Liver (tissue), 9 donors: Measurements from ENCODE around the gene PLA2G6. TPM values are rescaled to one million over a fixed set of nuclear protein-coding genes. Genes with fewer than 3 reads are reported as not detected.

Experiments used
- DNase-seq: peaks from one replicate; pipeline ENCODE4 v3.0.0-alpha.2; 2017; ENCODE audit warnings: low spot score
- H3K27ac ChIP-seq, 2 donors: one replicate each; pipeline ENCODE4 v1.7.0; 2013; ENCODE audit warnings: inconsistent platforms in 2 of 2, low read length in 2 of 2, control low read depth in 1 of 2, low read depth in 1 of 2, mild to moderate bottlenecking in 1 of 2
- H3K27me3 ChIP-seq, 4 donors: one replicate each; pipeline versions ENCODE4 v1.6.1 to v1.7.0; 2013; ENCODE audit warnings: low read length in 3 of 4, inconsistent platforms in 1 of 4, mild to moderate bottlenecking in 1 of 4, moderate library complexity in 1 of 4; ENCODE audit not compliant: control insufficient read depth in 4 of 4, insufficient read depth in 4 of 4
- H3K36me3 ChIP-seq, 4 donors: one replicate each; pipeline versions ENCODE4 v1.6.1 to v1.7.0; 2013; ENCODE audit warnings: low read length in 3 of 4, mild to moderate bottlenecking in 3 of 4, low read depth in 1 of 4, moderate library complexity in 1 of 4; ENCODE audit not compliant: control insufficient read depth in 4 of 4, insufficient read depth in 3 of 4
- H3K4me1 ChIP-seq, 4 donors: one replicate each; pipeline versions ENCODE4 v1.6.1 to v1.7.0; 2013; ENCODE audit warnings: low read length in 3 of 4, mild to moderate bottlenecking in 3 of 4, moderate library complexity in 1 of 4; ENCODE audit not compliant: control insufficient read depth in 4 of 4, insufficient read depth in 4 of 4
- H3K4me3 ChIP-seq, 3 donors: one replicate each; pipeline versions ENCODE4 v1.6.1 to v1.7.0; 2013; ENCODE audit warnings: low read length in 3 of 3, control low read depth in 1 of 3, low read depth in 1 of 3, mild to moderate bottlenecking in 1 of 3
- H3K9ac ChIP-seq, 2 donors: one replicate each; pipeline ENCODE4 v1.7.0; 2013; ENCODE audit warnings: low read length in 2 of 2, mild to moderate bottlenecking in 2 of 2, moderate library complexity in 2 of 2, control low read depth in 1 of 2, low read depth in 1 of 2
- H3K9me3 ChIP-seq, 4 donors: one replicate each; pipeline versions ENCODE4 v1.6.1 to v1.7.0; 2013; ENCODE audit warnings: low read length in 3 of 4; ENCODE audit not compliant: control insufficient read depth in 4 of 4
- ATF3 ChIP-seq: IDR thresholded peaks from 2 replicates; pipeline ENCODE4 v1.6.1; 2016; ENCODE audit warnings: antibody characterized with exemption
- EGR1 ChIP-seq, 2 donors: IDR thresholded peaks; 2 replicates each; pipeline ENCODE4 v1.6.1; 2016 to 2018; ENCODE audit warnings: antibody characterized with exemption in 2 of 2, low read depth in 2 of 2
- FOXA1 ChIP-seq: IDR thresholded peaks from 2 replicates; pipeline ENCODE4 v1.6.1; 2016; ENCODE audit warnings: antibody characterized with exemption
- FOXA2 ChIP-seq: IDR thresholded peaks from 2 replicates; pipeline ENCODE4 v1.6.1; 2016; ENCODE audit warnings: antibody characterized with exemption
- GABPA ChIP-seq, 2 donors: IDR thresholded peaks in 1 of 2; conservative IDR thresholded peaks in 1 of 2; 2 replicates each; pipeline ENCODE4 v1.6.1; 2016; ENCODE audit warnings: antibody characterized with exemption in 2 of 2, mild to moderate bottlenecking in 1 of 2, moderate library complexity in 1 of 2
- HNF4A ChIP-seq, 2 donors: conservative IDR thresholded peaks; 2 replicates each; pipeline ENCODE4 v1.6.1; 2016; ENCODE audit warnings: antibody characterized with exemption in 2 of 2, mild to moderate bottlenecking in 2 of 2
- HNF4G ChIP-seq: IDR thresholded peaks from 2 replicates; pipeline ENCODE4 v1.6.1; 2016; ENCODE audit warnings: antibody characterized with exemption
- JUND ChIP-seq, 2 donors: IDR thresholded peaks; 2 replicates each; pipeline ENCODE4 v1.6.1; 2016; ENCODE audit warnings: antibody characterized with exemption in 2 of 2
- MAX ChIP-seq: IDR thresholded peaks from 2 replicates; pipeline ENCODE4 v1.6.1; 2016; ENCODE audit warnings: antibody characterized with exemption
- NR2F2 ChIP-seq: IDR thresholded peaks from 2 replicates; pipeline ENCODE4 v1.6.1; 2016; ENCODE audit warnings: antibody characterized with exemption
- RAD21 ChIP-seq, 2 donors: IDR thresholded peaks; 2 replicates each; pipeline ENCODE4 v1.6.1; 2016; ENCODE audit warnings: antibody characterized with exemption in 2 of 2, mild to moderate bottlenecking in 2 of 2
- REST ChIP-seq: IDR thresholded peaks from 2 replicates; pipeline ENCODE4 v1.6.1; 2016; ENCODE audit warnings: antibody characterized with exemption, mild to moderate bottlenecking
- RXRA ChIP-seq, 2 donors: IDR thresholded peaks; 2 replicates each; pipeline ENCODE4 v1.6.1; 2017 to 2018; ENCODE audit warnings: antibody characterized with exemption in 2 of 2, mild to moderate bottlenecking in 1 of 2
- SP1 ChIP-seq: IDR thresholded peaks from 2 replicates; pipeline ENCODE4 v1.6.1; 2018; ENCODE audit warnings: antibody characterized with exemption, mild to moderate bottlenecking
- TAF1 ChIP-seq: conservative IDR thresholded peaks from 2 replicates; pipeline ENCODE4 v1.6.1; 2016; ENCODE audit warnings: antibody characterized with exemption, mild to moderate bottlenecking
- YY1 ChIP-seq: IDR thresholded peaks from 2 replicates; pipeline ENCODE4 v1.6.1; 2016; ENCODE audit warnings: antibody characterized with exemption, mild to moderate bottlenecking
- ZBTB33 ChIP-seq: IDR thresholded peaks from 2 replicates; pipeline ENCODE4 v1.6.1; 2016; ENCODE audit warnings: antibody characterized with exemption
- WGBS: extraction: QIAGEN DNeasy Blood & Tissue Kit; methylation state at CpG from one replicate; pipeline ENCODE4 v1.1.7; 2013; 5-methylcytosine and 5-hydroxymethylcytosine counted together
- polyA plus RNA-seq, 2 donors: library from polyadenylated mRNA; stranded (reverse) in 1 of 2; unstranded in 1 of 2; fragments of 200-250 nt in 1 of 2; fragments of >200 nt in 1 of 2; fragmentation: Nextera tagmentation in 1 of 2; extraction: Ambion mirVana in 1 of 2; gene quantifications; one replicate each; pipeline versions ENCODE4 v1.2.1 to v1.2.3, GENCODE V29; 2013 to 2015
- total RNA-seq, 2 donors: library from RNA; depleted of rRNA; stranded (reverse); fragments of >200 nt; gene quantifications; one replicate each; pipeline ENCODE4 v1.2.3, GENCODE V29; 2014
- TF ChIP-seq, protein P1 (sequence below): fragments of 150-350 bp; IDR thresholded peaks from 2 replicates; pipeline ENCODE4 v1.5.1; 2017; ENCODE audit warnings: improper control_type of control experiment, low read depth, low read length; ENCODE audit not compliant: missing input control
- donor health status: healthy.
- donor health status: healthy.
- donor health status: healthy.
- donor health status: healthy.
- donor health status: healthy.

The PLA2G6 gene
- total and polyA plus RNA-seq, 4 donors, result 5.7 to 9.0 (median 7.2) TPM

GRCh38 chr22:38065539-38065938, 116.1 kb downstream of the PLA2G6 start:
- no peak for DNase-seq
- WGBS, result 98% methylated on average over 8 of the region's 8 CpGs
- no peak for TF ChIP-seq JUND (IDR thresholded peaks at IDR 0.05)
- no peak for TF ChIP-seq TAF1
- TF ChIP-seq, protein P1, sequence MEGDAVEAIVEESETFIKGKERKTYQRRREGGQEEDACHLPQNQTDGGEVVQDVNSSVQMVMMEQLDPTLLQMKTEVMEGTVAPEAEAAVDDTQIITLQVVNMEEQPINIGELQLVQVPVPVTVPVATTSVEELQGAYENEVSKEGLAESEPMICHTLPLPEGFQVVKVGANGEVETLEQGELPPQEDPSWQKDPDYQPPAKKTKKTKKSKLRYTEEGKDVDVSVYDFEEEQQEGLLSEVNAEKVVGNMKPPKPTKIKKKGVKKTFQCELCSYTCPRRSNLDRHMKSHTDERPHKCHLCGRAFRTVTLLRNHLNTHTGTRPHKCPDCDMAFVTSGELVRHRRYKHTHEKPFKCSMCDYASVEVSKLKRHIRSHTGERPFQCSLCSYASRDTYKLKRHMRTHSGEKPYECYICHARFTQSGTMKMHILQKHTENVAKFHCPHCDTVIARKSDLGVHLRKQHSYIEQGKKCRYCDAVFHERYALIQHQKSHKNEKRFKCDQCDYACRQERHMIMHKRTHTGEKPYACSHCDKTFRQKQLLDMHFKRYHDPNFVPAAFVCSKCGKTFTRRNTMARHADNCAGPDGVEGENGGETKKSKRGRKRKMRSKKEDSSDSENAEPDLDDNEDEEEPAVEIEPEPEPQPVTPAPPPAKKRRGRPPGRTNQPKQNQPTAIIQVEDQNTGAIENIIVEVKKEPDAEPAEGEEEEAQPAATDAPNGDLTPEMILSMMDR, result no peak
- TF ChIP-seq EGR1 (IDR thresholded peaks at IDR 0.05; ENCODE audit: low read depth in 2 of 2), result no peak
- TF ChIP-seq YY1, result no peak
- TF ChIP-seq FOXA1, result no peak
- no peak for TF ChIP-seq FOXA2
- no peak for TF ChIP-seq HNF4A (conservative IDR thresholded peaks at IDR 0.05)
- no peak for TF ChIP-seq GABPA (IDR thresholded peaks at IDR 0.05 in 1 of 2, conservative IDR thresholded peaks at IDR 0.05 in 1 of 2)
- TF ChIP-seq NR2F2, result no peak
- TF ChIP-seq RAD21 (IDR thresholded peaks at IDR 0.05), result no peak
- TF ChIP-seq RXRA (IDR thresholded peaks at IDR 0.05), result no peak
- no peak for TF ChIP-seq REST
- TF ChIP-seq ZBTB33, result no peak
- TF ChIP-seq SP1, result no peak
- no peak for TF ChIP-seq ATF3
- no peak for TF ChIP-seq MAX
- no peak for TF ChIP-seq HNF4G
- no peak overlapping the region for H3K27ac ChIP-seq
- no peaks in the 10 kb centered on the region for H3K9me3 ChIP-seq
- H3K4me1 ChIP-seq, result no peaks in the 10 kb centered on the region
- no peaks in the 10 kb centered on the region for H3K27me3 ChIP-seq
- H3K9ac ChIP-seq, result no peak overlapping the region
- H3K36me3 ChIP-seq, result peaks cover 4 to 50% (median 26%) of the 10 kb centered on the region in 4 donors
- no peak overlapping the region for H3K4me3 ChIP-seq
